ENCODE measurements around the gene IGFBP7. TPM values are rescaled to one million over a fixed set of nuclear protein-coding genes. Genes with fewer than 3 reads are reported as not detected.
A peak's percentile ranks its signal among the peaks of the same experiment; 100 is the strongest.

Gene IGFBP7
- total and polyA plus RNA-seq, 10 of the 15 experiments (the other 5 are each of a cell fraction or from before 2014, with no cell fraction given) = 0.69 to 1.9 (median 1.4) TPM; not detected in 5

DNA sequence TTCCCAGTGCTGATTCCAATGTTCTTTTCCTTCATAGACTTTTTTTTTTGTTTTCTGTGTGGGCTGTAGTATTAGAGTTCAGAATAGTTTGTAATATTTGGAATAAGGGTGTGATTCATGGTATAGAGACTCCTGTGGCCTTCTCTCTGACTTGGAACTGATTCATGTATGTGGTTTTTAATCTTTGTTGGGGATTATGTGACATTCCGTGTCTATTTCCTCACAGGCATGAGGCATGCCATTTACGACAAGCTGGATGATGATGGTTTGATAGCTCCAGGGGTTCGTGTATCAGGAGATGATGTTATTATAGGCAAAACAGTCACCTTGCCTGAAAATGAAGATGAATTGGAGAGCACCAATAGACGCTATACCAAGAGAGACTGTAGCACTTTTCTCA is 87.1 kb downstream of the IGFBP7 start:
- H3K27ac ChIP-seq (ENCODE audit: control insufficient read depth, insufficient read depth) = no peak overlapping the region
- H4K20me1 ChIP-seq (ENCODE audit: control insufficient read depth, insufficient read depth) = no peaks in the 10 kb centered on the region
- FAIRE-seq (no peak), ATAC-seq (no peak), DNase-seq (ENCODE audit: low read depth, low spot score) (no peak)
- no peak overlapping the region for H2AFZ ChIP-seq (ENCODE audit: control insufficient read depth, low read depth, low read length)
- ChIA-PET SMC1A (ENCODE audit: uncharacterized antibody, unreplicated experiment) (no interaction called here), POLR2A (no interaction called here), CTCF (no interaction called here), RAD21 (ENCODE audit: unreplicated experiment) (no interaction called here)
- H3K4me2 ChIP-seq (ENCODE audit: control insufficient read depth, insufficient read depth) = no peak overlapping the region
- H3K36me3 ChIP-seq (ENCODE audit: control insufficient read depth in 2 of 2, insufficient read depth in 2 of 2, low read length in 1 of 2) = peaks cover 6 to 51% of the 10 kb centered on the region in 2 experiments
- TSS peak; percentile 11 for BruUV-seq (replicated peaks)
- TF ChIP-seq RB1 (IDR thresholded peaks at IDR 0.05; ENCODE audit: borderline replicate concordance) (no peak), MEF2B (IDR thresholded peaks at IDR 0.05; ENCODE audit: partially characterized antibody, poor library complexity, severe bottlenecking) (no peak), ZNF24 (IDR thresholded peaks at IDR 0.05) (no peak)
- no peaks in the 10 kb centered on the region for H3K79me2 ChIP-seq (ENCODE audit: control insufficient read depth, insufficient read depth, low read length)
- no peak overlapping the region for H3K4me3 ChIP-seq
- no peak overlapping the region for H3K9ac ChIP-seq (ENCODE audit: control insufficient read depth, insufficient read depth, low read length)
- WGBS (ENCODE audit: insufficient coverage, insufficient replicate concordance, low lambda C conversion rate, missing lambda C conversion rate) = 86% methylated on average over 4 of the region's 4 CpGs
- H3K4me1 ChIP-seq (ENCODE audit: control insufficient read depth, insufficient read depth, low read length) = no peaks in the 10 kb centered on the region
- in situ Hi-C loops (cut with MboI) (no loop called here), intact Hi-C loops (cut with micrococcal nuclease; ENCODE audit: unreplicated experiment) (no loop called here)
- no peaks in the 10 kb centered on the region for H3K27me3 ChIP-seq (replicated peaks in 1 of 2; ENCODE audit: control insufficient read depth in 2 of 2, insufficient read depth in 2 of 2, low read length in 1 of 2)
- no peaks in the 10 kb centered on the region for H3K9me3 ChIP-seq (replicated peaks; ENCODE audit: control insufficient read depth, insufficient read depth, low read length)

- no peak overlapping the region for H2AFZ ChIP-seq (ENCODE audit: control insufficient read depth, low read depth, low read length)
- H3K27ac ChIP-seq (ENCODE audit: control insufficient read depth, insufficient read depth) = no peak overlapping the region
- WGBS (ENCODE audit: insufficient coverage, insufficient replicate concordance, low lambda C conversion rate, missing lambda C conversion rate) = 70% methylated on average over 5 of the region's 5 CpGs
- no peak overlapping the region for H3K9ac ChIP-seq (ENCODE audit: control insufficient read depth, insufficient read depth, low read length)
- no peaks in the 10 kb centered on the region for H3K9me3 ChIP-seq (replicated peaks; ENCODE audit: control insufficient read depth, insufficient read depth, low read length)
- no peaks in the 10 kb centered on the region for H3K27me3 ChIP-seq (replicated peaks in 1 of 2; ENCODE audit: control insufficient read depth in 2 of 2, insufficient read depth in 2 of 2, low read length in 1 of 2)
- no peak overlapping the region for H3K4me3 ChIP-seq
- RAD21 ChIA-PET (ENCODE audit: unreplicated experiment) = no interaction called here
- no peak overlapping the region for H3K4me2 ChIP-seq (ENCODE audit: control insufficient read depth, insufficient read depth)
- ATAC-seq = no peak
- intact Hi-C loops (cut with micrococcal nuclease; ENCODE audit: unreplicated experiment) (no loop called here), in situ Hi-C loops (cut with MboI) (no loop called here)
- no peak for TF ChIP-seq CBFB (IDR thresholded peaks at IDR 0.05; ENCODE audit: low read depth)
- TF ChIP-seq ETV6 (conservative IDR thresholded peaks at IDR 0.05 in 1 of 2, IDR thresholded peaks at IDR 0.05 in 1 of 2; ENCODE audit: borderline replicate concordance in 1 of 2, low read depth in 1 of 2) = no peak
- no peak for TF ChIP-seq MXI1 (IDR thresholded peaks at IDR 0.05; ENCODE audit: low read depth, low read length)
- no peak for TF ChIP-seq BCL11A (IDR thresholded peaks at IDR 0.05; ENCODE audit: low read depth, low read length)
- TF ChIP-seq CREM (IDR thresholded peaks at IDR 0.05; ENCODE audit: low read depth) = no peak
- TF ChIP-seq SP1 (IDR thresholded peaks at IDR 0.05; ENCODE audit: low read depth, low read length) = no peak
- TF ChIP-seq NR2C2 (IDR thresholded peaks at IDR 0.05; ENCODE audit: borderline replicate concordance, control insufficient read depth, insufficient read length, low read depth) = no peak
- no peak for TF ChIP-seq KAT2A (conservative IDR thresholded peaks at IDR 0.05; ENCODE audit: control insufficient read depth, low read depth, low read length)
- no peak for TF ChIP-seq BMI1 (IDR thresholded peaks at IDR 0.05; ENCODE audit: borderline replicate concordance)
- no peaks in the 10 kb centered on the region for H4K20me1 ChIP-seq (ENCODE audit: control insufficient read depth, insufficient read depth)
- H3K36me3 ChIP-seq (ENCODE audit: control insufficient read depth in 2 of 2, insufficient read depth in 2 of 2, low read length in 1 of 2) = peaks cover 4 to 50% of the 10 kb centered on the region in 2 experiments
- BruUV-seq (replicated peaks) = no TSS peak
- H3K79me2 ChIP-seq (ENCODE audit: control insufficient read depth, insufficient read depth, low read length) = no peaks in the 10 kb centered on the region
- no peaks in the 10 kb centered on the region for H3K4me1 ChIP-seq (ENCODE audit: control insufficient read depth, insufficient read depth, low read length)
- no peak for DNase-seq (ENCODE audit: low read depth, low spot score)
- CTCF ChIA-PET = no interaction called here
- POLR2A ChIA-PET = no interaction called here
- SMC1A ChIA-PET (ENCODE audit: uncharacterized antibody, unreplicated experiment) = no interaction called here
- FAIRE-seq = no peak
Measured at GRCh38 chr4:57020467-57021101, 89.6 kb downstream of the IGFBP7 start.

Measured in GM12878 (cell line).